ENCODE results near the gene PTPRG.
A peak's percentile ranks its signal among the peaks of the same experiment; 100 is the strongest.

Gene PTPRG

DNA sequence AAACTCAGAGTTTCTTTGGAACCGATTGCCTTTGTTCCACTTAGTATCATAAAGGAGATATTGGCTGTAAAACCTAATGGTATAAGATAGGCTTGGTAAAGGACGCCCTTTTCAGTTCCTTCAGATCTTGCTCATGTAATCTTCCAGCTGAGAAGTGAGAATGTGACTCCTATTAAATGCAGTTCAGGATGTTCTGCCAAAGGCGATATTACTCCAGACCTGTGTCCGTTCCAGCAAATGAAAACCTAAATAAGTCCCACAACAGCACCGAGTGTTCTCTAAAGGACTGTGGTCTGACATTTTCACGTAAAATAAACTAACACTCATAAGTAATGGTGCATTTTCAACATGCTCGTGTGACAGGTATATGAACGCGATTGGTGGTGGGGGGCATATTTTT is 535.8 kb downstream of the PTPRG start:
- DNase-seq, result no peak

DNA sequence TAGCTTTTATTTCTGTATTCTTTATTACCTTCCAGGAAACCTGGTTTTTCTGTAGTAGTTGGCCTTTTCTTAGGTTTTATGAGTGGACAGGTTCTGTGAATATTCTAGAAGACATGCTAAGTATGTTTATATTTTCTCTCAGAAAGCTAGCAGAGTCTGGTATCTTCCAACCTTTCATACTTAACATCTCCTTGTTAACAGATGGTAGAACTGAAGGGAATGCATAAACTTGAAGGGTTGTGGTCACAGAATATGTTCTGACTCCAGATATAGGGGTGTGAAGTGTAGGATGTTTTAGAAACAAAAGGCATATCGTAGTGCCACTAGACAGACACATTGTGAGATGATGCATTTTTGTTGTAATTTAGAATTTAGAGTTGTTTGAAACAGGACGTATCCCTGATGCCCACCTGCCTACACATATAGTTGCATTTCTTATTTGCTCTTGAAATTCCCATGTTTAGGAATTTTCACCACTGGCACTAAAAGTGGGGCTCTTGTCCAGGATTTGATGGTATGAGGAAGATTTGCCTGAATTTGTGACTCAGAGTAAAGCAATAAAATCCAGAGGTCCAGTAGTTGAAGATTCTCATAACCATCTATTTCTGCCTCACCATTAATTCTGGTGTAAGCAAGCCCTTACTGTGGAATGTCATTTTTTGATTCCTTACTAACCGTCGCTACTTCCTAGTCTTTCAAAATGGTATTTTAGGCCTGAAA is 537.4 kb downstream of the PTPRG start:
- DNase-seq, result no peak

DNA sequence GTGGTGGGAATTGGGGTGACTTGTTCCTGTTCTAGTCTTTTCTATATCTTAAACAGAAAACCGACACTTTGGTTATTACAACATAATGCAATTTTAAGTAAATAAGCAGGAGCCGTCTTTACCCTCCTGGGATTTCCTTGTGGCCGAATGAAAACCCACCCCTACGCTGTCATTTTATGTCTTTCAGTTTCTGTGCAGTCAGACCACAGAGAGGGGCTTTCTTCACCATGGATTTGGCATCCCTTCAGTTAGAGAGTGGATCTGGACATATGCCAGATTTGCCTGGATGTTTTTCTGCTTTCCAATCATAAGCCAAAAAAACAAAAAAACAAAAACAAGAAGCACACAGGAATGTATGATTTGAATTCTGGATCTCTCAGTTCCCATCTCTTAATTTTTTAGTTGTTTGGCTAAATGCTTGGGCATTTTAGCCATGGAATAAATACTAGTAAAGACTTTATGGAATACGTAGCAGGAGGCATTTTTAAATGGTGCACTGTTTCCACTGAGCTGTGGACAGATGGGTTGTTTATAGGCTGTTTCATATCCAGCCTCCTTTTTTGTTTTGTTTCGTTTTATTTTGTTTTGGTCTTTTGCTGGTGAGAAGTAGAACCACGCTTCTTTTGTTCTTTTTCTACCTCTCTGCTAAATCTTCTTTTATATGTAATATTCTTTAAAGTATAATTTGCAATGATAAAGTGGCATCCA is 539.1 kb downstream of the PTPRG start:
- peak; percentile 37 to 64 for DNase-seq

DNA sequence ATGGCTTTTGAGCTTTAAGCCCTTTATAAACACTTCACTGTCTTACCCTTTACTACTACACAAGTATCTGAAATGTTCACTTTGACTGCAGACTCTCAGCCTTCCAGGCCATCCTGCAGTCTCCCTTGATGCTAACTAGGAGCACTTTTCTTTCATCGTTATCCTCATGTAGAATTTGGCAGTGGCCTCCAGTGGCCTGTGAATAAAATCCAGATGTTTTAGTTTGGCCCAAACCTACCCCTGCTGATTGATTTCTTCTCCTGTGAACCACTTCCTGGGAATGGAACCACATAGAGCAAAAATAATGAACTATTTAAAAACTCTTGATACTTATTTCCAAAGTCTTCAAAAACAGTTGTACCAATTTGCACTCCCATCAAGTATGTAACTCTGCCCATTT is 540.1 kb downstream of the PTPRG start:
- no peak for DNase-seq

DNA sequence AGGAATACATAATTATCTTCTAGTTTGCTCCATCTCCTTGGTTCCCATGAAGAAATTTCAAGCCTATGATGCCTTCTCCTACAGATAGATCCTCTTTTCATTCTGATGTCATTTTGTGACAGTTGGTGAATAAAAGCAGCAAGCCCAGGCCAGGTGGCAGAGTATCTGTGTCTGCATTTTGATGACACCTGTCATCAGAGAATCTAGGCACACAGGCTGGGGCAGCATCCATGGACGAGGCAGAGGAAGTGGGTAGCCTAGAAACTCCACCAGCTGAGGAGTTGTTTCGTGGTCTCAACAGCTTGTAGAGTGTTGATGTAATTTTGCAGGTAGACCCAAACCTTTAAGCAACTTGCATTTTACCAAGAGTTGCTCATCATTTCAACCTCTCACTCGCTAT is 542.2 kb downstream of the PTPRG start:
- DNase-seq, result no peak

DNA sequence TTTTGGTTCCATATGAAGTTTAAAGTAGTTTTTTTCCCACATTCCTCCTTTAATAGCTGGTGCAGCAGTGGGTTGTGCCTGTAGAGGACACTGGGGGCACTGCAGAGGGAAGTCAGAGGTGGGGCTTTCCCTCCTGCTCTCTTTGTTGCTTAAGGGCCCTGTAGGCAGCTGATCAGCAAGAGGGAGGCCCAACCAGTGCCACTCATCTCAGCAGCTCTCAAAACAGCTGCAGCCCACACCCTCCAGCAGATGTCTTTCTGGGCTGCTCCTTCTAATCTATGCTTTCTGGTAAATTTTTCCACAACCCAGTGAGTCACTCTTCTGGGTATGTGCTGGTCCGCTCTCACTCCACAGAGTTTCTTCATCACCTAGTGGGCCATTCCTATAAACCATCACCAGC is 548.2 kb downstream of the PTPRG start:
- no peak for DNase-seq

DNA sequence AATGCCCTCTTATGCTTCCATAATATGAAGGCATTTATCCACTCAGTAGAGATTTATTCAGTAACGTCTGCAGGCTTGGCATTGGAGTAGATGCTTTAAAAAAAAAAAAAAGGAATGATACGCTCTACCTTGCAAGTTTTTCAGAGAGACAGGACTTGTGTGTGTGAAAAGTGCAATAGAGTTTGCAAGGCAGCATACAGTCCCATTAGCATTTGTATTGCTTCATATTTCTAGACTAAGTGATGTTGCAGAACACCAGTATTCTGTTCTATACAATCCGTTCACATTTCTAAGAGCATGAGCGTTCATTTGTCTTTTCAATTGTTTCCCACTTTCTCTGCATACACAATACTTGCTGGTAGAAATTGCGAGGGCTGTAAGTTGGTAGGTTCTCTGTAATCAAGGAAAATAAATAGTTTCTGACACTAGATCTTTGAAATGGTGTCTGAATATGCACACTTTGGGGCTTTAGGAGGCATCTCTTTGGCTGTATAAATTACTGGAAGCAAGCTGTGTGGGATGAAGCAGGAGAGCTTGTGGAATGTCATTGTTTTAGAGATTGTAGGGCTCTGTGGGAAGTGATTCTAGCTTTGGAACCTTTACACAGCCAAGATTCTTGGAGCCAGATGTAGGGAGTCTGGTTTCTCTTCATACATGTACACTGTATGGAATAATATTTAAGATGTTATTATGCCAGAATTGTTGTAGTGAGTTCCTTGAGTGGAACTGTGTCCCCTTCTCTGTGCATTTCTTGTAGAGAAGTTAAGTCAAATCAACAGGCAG is 549.3 kb downstream of the PTPRG start:
- no peak for DNase-seq

DNA sequence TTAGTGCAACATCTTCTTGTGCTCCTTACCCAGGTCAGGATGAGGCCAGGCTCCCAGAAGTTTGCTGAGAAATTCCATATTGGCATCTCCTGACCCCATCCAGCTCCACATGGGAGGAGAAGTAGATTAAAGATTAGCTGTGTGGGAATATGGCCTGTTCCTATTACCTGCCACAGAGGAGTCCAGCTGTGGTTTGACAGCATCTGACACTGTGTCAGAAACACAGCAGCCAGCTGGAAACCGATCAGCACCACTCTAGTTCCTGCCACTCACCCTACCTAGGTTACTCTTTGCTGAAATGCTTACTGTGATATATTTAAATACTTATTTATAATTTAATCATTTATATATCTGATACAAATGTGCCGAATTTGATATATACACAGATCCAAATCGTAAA is 551.7 kb downstream of the PTPRG start:
- no peak for DNase-seq

DNA sequence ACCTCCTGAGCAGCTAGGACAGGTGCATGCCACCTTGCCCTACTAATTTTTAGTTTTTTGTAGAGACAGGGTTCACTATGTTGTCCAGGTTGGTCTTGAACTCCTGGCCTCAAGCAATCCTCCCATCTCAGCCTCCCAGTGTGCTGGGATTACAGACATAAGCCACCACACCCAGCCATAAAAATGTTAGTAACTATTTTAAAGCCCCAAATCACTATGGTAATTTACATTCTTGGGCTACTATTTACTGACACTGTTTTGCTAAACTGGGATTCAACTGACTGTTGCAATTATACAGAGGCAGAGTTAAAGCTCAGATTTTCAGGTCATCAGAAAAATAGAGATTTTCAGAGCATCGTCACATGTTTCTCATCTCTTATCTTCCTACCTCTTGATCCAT is 553.4 kb downstream of the PTPRG start:
- DNase-seq, result no peak

DNA sequence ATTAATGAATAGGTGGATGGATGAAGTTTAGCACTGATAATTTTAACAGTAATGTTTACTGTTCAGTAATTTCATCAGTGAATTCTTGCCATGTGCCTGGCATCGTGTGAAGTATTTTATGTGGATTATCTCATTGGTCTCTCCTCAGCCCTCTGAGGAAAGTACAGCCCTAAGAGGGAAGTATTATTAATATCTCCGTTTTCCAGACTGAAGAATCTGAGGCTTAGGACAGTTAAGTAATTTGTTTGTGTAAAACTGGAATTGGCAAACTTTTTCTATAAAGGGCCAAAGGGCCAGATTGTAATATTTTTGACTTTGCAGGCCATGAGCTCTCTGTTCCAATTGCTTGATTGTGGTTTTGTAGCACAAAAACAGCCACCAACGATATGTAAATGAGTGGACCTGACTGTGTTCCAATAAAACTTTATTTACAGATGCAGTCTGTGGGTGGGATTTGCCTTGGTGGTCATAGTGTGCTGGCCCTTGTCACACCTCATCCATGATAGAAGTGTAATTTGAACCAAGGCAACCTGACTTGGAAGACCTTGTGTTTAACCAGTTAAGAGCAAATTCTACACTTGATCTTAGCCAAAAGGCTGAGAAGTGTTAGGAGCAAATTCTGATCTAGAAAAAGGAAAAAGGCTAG is 556.7 kb downstream of the PTPRG start:
- DNase-seq, result no peak

DNA sequence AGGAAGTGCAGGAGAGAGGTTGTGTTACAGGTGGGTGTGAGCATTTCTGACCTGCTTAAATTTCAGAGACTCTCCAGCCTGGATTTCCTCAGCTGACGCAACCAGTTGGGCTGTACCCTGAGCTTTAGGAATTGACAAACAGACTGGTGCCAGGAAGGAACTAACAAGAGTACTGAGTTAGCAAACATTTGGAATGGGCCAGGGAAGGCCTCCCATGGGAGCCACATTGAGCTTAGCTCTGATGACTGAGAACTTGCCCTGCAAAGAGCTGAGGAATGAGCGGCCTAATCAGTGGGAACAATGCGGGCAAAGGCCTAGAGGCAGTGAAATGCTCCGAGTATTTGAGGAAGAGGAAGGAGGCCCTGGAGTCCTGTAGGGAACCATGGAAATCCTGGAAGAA is 557.8 kb downstream of the PTPRG start:
- no peak for DNase-seq

DNA sequence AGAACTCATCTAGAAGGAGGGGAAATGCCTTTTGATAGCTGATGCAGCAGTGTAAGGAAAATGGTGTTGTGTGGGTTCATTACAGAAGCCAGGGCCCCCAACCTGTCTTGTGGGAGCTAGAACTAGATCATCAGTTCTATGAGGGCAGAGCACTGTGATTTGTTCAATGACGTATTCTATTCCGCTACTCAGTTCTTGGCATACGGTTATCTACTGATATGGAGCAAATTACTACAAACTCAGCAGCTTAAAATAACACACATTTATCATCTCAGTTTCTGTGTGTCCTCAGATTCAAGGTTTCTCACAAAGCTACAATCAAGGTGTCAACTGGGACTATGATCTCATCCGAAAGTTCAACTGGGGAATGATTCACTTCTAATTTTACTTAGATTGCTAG is 561.4 kb downstream of the PTPRG start:
- no peak for DNase-seq

DNA sequence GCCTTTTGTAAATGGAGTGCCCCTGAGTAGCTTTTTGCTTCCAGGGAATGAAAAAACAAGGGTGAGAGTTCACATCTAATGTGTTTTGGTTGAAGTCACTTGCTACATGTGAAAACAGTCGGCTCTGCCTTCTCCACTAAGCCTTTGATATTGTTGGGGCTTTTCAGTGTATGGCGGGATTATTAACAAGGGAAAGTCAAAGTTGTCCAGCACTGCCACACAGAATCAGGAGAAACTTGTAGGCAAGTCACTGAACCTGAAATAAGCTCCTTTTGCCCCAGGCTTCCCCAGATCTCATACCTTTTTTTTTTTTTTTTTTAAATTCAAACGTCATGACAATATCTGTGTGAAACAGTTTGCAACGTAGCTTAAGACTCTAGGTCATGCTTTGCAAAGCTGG is 564.0 kb downstream of the PTPRG start:
- DNase-seq, result no peak

DNA sequence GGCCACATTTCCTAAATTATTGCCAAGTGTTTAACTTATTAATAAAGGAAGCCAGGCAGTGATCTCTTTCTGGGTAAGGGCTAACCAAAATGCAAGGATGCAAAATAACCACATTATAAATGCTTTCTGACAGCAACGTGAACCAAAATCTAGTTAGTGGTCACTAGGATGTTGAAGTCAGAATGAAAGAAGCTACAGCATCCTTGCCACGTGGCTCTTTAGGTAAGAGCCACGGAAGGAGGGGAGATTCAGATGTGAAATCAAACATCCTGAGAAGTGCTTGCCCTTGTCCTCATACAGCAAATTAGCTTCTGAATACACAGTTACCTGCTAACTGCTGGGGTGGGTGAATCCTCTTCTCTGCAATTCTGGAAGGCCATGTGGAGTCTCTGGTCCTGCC is 565.7 kb downstream of the PTPRG start:
- DNase-seq, result no peak

DNA sequence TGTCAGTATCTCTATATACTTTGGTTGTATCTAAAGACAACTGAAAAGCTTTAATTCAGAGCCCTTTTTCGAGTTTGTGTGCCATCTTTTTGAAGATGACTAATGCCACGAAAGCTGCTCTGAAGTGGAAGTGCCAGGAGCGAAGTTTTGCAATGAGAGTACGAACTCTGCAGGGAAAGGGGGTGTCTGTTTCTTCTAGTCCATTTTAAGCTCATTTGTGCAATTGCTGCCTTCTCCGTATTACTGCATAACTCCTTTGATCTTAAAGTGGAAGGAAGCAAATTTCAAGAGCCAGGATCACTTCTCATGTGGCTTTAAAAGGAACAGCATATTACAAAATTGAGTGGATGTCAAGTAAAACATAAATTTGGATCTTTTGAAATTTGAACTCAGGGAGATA is 566.7 kb downstream of the PTPRG start:
- no peak for DNase-seq

DNA sequence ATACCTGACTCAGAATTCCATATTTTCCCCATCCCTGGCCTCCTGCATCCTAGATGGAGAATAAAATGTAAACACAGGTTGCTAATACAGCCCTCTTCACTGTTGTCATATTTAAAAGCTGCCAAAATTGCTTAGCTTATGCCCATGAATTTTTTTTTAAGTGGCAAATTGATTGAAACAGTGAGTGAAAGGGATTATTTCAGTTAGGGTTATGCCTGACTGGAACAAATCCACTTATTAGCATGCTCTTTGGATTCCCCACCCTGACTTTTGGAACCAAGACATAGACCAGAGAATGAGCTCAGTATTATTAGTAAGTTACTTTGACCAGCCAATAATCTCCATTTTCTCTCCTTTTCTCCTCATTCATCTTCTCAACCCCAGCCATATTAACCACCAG is 567.3 kb downstream of the PTPRG start:
- DNase-seq, result no peak

DNA sequence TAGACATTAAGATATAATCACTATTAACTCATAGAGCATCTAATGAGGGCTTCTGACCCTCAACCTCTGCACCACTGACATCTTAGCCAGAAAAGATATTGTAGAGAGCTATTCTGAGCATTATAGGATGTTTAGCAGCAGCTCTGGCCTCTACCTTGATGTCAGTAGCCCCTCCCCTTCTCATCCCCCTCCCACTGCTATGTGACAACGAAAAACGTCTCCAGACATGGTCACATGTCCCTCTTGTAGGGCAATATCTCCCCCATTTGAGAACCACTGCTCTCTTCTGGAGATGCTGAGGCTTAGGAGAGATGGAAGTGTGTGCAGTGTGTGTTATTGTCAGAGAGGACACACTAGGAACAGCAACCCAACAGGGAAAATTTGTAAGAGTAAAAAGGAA is 569.7 kb downstream of the PTPRG start:
- no peak for DNase-seq

DNA sequence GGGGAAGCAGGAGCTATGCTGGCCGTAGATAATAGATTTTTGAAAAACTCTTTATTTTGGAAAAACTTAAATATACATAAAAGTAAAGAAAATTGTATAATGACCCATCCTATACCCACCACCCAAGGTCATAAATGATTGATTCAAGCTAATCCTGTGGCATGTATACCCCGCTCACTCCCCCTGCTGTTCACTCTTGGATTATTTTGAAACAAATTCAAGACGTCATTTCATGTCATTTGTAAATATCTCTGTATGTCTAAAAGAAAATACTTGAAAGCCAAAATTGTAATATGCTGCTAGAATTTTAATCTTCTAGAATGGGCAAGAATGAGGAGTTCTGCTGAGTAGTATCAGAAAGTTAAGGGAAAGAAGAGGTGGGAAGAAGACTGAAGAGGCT is 570.2 kb downstream of the PTPRG start:
- peak in 1 of 2 experiments; percentile 19 for DNase-seq

DNA sequence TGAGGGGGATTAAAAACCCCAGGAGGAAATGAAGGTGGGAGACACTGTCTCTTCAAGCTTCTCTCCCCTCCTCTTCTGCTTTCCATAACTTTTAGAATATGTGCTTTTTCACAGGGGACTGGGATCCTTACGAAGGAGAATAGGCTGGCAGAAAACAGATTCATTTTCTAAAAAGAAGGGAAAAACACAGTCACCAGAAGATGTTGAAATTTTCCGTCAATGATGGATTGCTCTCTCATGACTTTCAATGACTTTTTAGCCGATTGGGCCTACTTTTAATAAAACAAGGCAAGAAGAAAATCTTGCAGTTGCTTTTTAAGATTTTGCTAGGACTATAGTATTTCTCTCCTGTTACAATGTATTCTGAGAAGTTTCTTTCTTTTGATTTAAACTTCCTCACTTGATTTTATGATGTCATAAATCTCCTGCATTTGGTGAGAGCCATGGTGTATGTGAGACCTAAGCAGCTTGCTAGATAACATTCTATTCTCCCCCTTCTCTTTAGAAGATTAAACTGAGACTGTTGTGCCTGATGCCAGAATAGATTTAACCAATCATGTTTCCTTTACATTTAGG is 570.7 kb downstream of the PTPRG start:
- DNase-seq, result no peak

DNA sequence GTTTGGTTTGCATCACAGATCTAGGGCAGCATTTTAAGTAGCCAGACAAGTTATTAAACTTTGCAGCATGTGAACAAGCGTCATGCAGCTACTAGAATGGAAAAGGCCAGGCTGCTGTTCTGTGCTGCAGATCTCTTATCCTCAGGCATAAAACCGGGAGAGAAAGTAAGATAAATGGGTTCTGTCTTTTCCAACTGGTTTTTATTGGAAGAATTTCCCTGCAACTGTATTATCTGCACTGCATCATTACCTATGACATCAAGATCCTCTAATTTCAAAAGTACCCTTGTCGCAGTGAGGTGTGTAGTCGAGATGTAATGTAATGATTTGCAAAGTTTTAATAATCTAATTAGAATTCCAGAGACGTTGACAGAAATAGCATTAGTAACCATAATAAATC is 571.6 kb downstream of the PTPRG start:
- no peak for DNase-seq

DNA sequence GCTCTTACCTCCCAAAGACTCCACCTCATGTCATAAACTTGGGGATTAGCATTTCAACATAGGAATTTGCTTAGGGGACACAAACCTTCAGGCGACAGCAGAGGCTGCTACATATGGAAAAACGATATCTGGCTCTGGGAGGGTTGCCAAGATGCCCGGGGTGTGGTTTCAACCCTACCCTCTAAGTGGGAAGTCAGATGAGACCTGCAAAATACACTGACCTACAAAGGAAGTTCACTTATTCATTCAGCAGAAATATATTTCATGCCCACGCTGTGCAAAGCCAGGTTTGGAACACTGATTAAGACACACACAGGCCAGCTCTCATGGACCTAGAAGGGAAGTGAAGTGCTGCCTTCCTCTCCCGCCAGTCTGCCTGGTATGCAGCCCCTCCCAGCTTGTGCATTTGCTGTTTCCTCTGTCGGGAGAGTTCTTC is 572.7 kb downstream of the PTPRG start:
- peak in 1 of 2 experiments; percentile 1 for DNase-seq

DNA sequence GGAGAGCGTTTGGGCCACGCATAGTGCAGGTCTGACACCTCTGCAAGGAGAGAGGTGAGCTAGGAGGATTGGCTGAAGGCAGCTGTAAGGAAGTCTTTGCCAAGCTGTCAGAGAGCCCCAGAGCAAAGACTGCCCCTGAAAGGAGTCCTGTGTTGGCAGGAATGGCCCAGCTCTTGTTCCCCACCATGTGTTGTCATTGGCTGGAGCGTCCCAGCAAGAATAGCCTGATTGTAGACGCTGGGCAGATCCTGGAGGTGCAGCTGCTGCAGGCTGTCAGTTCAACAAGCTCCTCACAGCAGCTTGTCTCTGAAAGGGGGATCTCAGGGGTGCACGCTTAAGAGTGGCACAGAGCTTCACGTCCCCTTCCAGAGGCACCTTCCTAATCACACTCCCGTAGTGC is 574.4 kb downstream of the PTPRG start:
- DNase-seq, result peak in 1 of 2 experiments; percentile 45

DNA sequence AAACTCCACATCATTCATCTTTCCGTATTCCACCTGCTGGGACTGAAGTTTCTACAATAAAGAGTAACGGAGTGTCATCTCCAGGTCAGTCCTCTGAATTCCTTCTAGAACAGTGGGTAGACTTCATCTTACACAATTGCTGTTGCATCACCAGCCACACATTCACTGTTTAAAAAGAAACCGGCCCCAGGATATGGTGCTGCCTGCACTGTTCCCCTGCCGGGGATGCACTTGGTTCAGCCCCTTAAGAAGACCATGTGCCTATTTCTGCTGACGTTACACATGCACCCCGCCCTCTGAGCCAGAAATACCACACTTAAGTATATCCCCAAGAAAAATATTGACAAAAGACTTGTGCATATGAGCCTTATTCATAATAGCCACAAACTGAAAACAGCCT is 578.6 kb downstream of the PTPRG start:
- no peak for DNase-seq
